Lower leg skin (tissue), 3 donors: ENCODE results near the gene KIRREL3.

Experiments
- CTCF ChIP-seq, 3 donors: fragments of 450-650 bp; IDR thresholded peaks; one replicate each; pipeline ENCODE4 v1.5.1; 2016; ENCODE audit warnings: antibody characterized with exemption in 3 of 3, mild to moderate bottlenecking in 3 of 3, moderate library complexity in 2 of 3
- POLR2A ChIP-seq, 2 donors: fragments of 450-650 bp; IDR thresholded peaks; one replicate each; pipeline ENCODE4 v1.6.1; 2016 to 2017; ENCODE audit warnings: antibody characterized with exemption in 2 of 2, mild to moderate bottlenecking in 1 of 2, moderate library complexity in 1 of 2

- no peak for TF ChIP-seq POLR2A (IDR thresholded peaks at IDR 0.05)
- TF ChIP-seq CTCF (IDR thresholded peaks at IDR 0.05), result no peak
These were observed 293.1 kb downstream of the KIRREL3 start for GRCh38 chr11:126707498-126707897.
